Kidney glomerular epithelial cell (primary cell): Measurements from ENCODE around the gene SUMF1.

Experiments used
- DNase-seq: peaks from one replicate; lab custom pipeline; 2025; lab: John Stamatoyannopoulos, UW

Gene SUMF1

DNA sequence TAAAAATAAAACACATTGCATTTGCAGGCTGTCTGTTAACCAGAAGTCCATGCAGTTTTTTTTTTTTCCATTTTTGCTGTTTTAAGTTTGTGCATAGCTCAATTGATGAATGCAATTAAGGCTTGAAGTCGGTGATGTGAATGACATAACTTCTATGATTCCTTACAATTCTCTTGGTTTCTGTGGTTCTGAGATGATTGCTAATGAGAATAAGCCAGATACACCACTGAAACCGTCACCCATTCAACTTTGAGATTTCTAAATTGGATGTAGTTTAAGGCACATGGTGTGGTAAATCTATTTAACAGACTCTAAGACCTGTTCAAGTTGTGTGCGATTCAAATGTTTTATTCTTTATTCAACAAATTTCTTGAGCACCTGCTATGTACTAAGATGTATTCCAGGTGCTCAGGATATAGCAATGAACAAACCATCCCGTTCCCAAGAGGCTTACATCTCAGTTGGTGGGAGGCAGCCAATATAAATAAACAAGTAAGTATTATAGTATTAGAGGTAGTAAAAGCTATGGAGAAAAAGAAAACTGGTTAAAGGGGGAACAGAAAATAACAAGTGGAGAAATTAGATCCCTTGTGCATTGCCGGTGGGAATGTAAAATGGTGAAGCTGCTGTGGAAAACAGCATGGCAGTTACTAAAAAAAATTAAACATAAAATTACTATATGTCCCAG, 30.1 kb upstream of the SUMF1 start:
- no peak for DNase-seq

DNA sequence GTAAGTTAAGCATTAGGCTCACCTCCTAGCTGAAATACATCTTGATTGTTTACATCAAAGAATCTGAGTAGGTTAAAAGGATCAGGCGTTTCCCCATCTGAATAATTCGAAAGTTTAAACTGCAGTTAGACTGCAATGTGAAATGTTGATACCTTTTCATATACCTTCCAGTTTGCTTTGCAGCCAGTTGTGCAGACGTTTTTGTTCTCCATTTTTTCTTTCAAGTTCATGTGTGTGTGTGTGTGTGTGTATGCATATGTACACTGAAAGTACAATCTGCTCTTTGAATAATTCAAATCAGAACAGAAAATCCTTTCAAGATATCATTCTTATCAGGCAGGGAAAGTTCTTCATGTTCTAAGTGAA, 29.0 kb upstream of the SUMF1 start:
- no peak for DNase-seq

DNA sequence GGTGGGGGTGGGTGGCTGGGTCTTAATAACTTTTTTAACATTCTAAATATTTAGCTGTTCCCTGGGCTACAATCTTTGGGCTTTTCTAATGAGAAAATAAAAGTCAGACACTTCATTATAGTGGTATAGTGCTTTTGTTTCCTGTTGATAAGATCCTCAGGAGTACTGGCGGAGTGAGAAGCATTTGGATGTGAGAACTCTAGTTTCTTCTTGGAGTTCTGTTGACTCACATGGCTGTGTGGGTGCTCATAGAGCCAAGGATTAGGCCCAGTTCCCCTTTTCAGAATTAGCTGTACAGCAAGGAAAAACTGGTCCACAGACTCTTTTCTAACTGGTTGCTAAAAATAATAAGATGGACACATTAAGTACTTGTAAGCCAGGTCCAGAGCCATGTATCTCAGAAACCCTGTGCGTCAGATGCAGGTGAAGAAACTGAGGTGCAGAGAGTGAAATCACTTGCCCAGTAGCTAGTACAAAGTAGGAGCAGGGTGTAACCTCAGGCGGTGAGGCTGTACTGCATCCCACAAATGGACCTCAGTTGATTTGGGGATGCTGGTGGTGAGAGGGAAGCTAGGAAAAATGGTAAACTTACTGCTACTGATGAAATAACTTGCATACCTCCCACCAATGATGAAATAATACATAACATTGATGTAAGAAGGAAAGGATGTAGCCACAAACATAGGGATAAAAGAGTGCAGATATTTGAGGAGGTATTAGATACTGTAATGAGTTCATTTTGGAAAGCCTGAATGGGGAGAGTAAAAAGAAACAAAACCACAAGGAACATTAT, 28.4 kb upstream of the SUMF1 start:
- DNase-seq: no peak

DNA sequence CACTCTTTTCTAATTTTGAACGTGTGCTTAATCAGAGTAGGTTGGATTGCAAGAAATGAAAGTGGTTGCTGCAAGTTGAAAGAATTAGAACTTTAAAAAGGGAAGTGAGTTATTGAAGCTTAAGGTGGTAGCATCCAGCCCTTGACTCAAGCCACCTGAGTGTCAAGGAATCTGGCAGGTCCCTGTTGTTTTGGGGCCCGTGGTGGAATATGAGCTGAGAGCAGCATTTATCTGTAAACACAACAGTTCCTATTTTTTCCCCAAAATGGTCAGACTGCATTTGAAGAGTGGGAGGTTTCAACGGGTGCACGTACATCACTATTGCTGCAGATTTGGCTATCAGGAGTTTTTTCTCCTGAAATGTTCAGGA, 27.8 kb upstream of the SUMF1 start:
- DNase-seq: no peak

GRCh38 chr3:4493941-4494894, 27.1 kb upstream of the SUMF1 start:
- peak; percentile 36 for DNase-seq

DNA sequence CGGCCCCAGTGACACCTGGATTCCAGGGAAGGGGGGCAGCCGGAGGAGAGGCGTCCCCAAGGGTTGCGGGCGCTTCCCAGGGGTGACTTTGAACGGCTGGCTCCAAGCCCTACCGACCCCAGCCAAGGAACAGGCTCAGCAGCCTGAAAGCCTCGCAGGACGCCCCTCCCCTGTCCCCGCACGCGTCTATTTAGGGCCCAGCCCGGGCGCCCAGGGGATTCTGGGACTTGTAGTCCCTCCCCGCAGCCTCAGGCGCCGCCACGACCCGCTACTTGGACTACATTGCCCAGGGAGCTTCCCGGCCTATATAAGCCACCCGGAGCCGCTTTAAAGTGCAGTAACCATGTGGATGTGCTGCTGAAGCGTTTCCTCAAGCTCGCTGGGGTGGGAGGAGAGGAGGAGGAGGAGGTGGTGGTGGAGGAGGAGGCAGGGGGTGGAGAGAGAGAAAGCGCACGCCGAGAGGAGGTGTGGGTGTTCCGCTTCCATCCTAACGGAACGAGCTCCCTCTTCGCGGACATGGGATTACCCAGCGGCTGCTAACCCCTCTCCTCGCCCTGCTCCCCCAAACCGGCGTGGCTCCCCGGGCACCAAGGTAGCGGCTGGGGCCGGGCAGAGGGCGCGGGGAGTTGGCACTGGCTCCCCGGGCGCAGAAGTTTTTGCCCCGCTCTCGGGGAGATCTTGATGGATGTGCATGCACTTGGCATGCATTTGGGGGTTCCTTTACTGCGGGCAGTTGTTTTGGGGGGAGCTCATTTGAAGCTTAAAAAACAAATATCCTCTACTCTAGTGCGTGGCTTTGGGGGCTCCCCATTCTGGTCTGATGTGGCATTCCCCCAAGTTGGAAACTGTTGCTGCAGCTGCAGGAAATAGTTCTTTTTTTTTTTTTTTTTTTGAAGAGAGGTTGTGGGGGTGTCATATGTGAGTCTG, 26.2 kb upstream of the SUMF1 start, which contains the start of gene ITPR1:
Gene ITPR1, plus strand, starts transcription at position 335 of the 927 bp plus-strand sequence. CDS start 23,144 bp downstream, outside the sequence.
- DNase-seq: peak; percentile 98

DNA sequence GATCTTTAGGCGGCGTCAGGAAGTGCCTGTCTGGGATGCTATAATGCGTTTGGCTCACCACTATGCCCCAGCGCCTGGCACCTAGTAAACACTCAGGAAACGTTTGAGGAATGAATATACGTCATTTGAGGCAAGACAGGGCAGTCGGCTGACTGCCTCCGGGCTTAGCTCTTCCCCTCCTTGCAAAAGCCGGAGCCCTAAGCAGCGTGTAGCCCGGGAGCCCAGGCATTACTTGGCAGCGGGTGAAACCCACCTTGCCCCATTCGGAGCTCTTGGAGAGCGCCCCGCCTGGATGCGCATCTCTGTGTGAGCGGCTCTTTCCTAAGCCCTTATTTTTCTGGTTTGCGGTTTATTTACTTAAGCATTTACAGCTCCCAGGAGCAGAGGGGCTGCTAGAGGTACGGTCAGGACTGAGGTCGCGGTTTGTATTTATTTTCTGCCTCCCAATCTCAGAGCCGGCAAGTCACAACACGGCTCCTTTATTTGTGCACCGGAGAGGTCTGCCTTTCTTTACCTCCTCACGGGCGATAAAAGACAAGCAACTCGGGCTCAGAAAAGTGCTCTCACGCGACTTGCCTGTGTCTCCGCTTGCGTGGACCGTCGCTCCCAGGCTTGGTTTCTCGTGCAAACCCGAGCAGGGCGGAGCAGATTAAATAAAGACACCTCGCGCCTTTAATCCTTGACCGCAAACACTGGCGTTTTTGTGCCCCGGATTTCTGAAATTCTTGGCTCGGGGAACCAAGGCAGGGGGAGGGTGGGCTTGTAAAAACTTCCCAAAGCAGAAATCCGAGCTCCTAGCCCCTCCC, 25.3 kb upstream of the SUMF1 start:
- peak; percentile 39 for DNase-seq

GRCh38 chr3:4491855-4492207, 24.8 kb upstream of the SUMF1 start:
- DNase-seq: no peak

- DNase-seq: no peak
These were observed 11.2 kb upstream of the SUMF1 start for GRCh38 chr3:4478261-4478660.

- DNase-seq: no peak
These were observed 9.4 kb upstream of the SUMF1 start for GRCh38 chr3:4476496-4476895.

GRCh38 chr3:4475804-4476203, 8.7 kb upstream of the SUMF1 start:
- DNase-seq: no peak

GRCh38 chr3:4474683-4475490, 7.8 kb upstream of the SUMF1 start:
- DNase-seq: peak; percentile 64

GRCh38 chr3:4472766-4473165, 5.7 kb upstream of the SUMF1 start:
- DNase-seq: no peak

GRCh38 chr3:4472312-4472711, 5.2 kb upstream of the SUMF1 start:
- no peak for DNase-seq

- no peak for DNase-seq
These were observed 4.8 kb upstream of the SUMF1 start for GRCh38 chr3:4471907-4472306.

DNA sequence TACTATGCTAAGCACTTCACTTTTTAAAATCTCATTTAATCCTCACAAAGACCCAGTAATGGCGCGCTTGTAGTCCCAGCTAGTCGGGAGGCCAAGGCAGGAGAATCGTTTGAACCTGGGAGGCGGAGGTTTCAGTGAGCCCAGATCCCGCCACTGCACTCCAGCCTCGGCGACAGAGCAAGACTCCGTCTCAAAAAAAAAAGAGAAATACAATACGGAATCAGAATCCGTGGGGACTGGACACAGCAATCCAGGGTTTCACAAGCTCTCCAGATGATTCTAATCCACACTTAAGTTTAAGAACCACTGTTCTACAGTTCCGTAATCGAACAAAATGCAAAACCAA, 426 bp upstream of the SUMF1 start:
- DNase-seq: no peak

GRCh38 chr3:4464576-4464975, 2.5 kb downstream of the SUMF1 start:
- DNase-seq: no peak

GRCh38 chr3:4462369-4463040, 4.6 kb downstream of the SUMF1 start:
- DNase-seq: no peak

DNA sequence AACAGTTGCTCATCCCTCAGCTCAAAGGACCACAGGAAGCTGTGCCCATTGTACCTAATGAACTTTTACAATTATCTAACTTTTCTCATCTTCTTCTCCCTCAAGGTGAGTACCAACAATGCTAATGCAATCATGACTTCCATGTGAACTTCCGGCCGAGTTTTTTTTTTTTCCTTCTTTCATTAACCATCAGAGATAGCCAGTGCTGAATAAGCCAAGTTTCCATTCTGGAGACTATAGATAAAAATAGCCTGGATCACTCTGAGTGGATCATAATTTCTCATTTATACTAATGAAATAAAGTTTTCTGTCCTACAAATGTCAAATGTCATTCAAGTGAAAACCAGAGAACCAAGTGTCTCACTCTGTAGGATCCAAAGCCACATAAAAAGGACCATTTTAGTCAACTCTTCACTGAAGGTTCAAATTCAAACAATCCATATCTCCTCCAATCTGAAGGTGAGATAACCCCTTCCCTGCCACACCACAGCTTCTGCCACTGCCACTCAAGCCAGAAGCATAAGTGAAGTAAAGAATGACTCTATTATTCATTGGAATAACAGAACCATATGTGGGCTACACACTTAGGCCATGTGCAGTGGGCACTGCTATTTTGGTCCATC, 5.5 kb downstream of the SUMF1 start:
- DNase-seq: no peak
